Fibroblast of villous mesenchyme (primary cell): ENCODE data around the gene WNK2. TPM values are rescaled to one million over a fixed set of nuclear protein-coding genes. Genes with fewer than 3 reads are reported as not detected.

ENCODE experiments used
- DNase-seq: peaks from one replicate; pipeline ENCODE4 v3.0.0-alpha.2; 2010; ENCODE audit warnings: low read depth
- H3K4me3 ChIP-seq: 2 replicates; pipeline ENCODE4 v1.5.1; 2011; ENCODE audit warnings: low read depth, mild to moderate bottlenecking, low read length
- CTCF ChIP-seq: IDR thresholded peaks from 2 replicates; pipeline ENCODE4 v1.5.1; 2012; ENCODE audit warnings: low read depth, mild to moderate bottlenecking, low read length; ENCODE audit not compliant: insufficient read depth
- total RNA-seq: library from RNA; depleted of rRNA; stranded (reverse); fragments of >200 nt; gene quantifications from 2 replicates; pipeline ENCODE4 v1.2.3, GENCODE V29; 2012

The WNK2 gene
- total RNA-seq, 1 donor, result not detected

DNA sequence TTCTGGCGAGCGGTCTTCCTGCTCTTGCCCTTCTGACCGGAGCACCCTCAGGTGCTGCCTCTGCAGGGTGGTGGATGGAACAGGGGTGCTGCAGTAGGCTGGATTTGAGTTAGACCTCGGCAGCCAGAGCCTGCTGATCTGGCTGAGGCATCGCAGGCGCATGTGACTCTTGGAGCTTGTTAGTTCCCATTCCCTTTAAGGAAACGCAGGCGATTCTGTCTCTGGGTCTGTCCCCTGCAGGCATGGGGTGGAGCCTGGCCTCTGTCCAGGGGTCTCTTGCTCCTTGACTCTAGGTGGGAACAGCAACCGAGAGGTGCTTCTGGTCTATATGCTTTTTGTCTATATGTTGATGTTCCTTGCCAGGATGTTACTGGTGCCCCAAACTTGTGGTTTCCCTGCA is 3.1 kb downstream of the WNK2 start:
- no peak overlapping the region for H3K4me3 ChIP-seq
- no peak for TF ChIP-seq CTCF
- DNase-seq, result no peak

- DNase-seq, result no peak
- no peak for TF ChIP-seq CTCF
- no peak overlapping the region for H3K4me3 ChIP-seq
Measured at GRCh38 chr9:93187574-93187973, 3.6 kb downstream of the WNK2 start.

DNA sequence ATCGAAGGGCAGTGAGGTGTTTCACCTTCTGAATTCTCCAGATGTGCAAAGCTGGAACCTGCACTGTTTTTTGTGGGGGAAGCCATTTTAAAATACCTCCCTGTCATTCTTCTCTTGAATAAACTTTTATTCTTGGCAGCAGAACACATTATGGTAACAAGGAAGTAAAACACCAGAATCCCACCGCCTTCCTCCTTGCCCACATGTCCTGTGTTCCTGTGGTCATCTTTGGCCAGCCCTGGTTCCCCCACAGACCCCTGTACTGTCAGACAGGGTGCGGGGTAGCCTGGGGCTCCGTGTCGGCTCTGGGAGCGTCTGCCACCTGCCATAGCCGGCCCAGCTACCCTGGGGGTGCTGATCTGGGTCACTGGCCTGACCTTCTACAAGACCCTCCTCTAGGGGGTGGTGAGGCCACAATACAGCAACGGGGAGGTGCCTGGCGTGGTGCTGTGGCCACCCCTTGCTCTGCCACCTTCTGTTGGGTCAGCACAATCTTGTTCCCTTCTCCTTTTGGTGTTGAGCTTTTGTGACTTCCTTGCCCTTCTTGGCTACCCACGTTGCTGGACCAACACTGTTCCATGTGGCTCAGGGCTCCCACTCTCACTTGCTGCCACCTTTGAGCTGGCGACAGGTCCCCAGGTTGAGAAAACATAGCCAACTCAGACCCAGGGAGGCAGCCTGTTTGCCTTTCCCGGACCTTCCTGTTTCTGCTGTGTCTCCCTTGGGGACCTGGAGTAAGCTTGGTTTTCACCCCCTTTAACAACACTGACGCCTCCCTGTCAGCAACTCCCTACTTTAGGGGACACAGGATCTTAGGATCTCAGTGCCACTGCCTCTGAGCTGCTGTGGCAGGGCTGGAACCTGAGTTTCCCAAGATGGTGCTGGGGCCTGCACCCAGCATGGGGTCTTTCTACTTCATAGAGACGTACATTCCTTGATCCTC is 4.8 kb downstream of the WNK2 start:
- no peak for TF ChIP-seq CTCF
- DNase-seq, result no peak
- no peak overlapping the region for H3K4me3 ChIP-seq

- TF ChIP-seq CTCF, result no peak
- no peak overlapping the region for H3K4me3 ChIP-seq
- no peak for DNase-seq
Measured at GRCh38 chr9:93189369-93190132, 5.6 kb downstream of the WNK2 start.

DNA sequence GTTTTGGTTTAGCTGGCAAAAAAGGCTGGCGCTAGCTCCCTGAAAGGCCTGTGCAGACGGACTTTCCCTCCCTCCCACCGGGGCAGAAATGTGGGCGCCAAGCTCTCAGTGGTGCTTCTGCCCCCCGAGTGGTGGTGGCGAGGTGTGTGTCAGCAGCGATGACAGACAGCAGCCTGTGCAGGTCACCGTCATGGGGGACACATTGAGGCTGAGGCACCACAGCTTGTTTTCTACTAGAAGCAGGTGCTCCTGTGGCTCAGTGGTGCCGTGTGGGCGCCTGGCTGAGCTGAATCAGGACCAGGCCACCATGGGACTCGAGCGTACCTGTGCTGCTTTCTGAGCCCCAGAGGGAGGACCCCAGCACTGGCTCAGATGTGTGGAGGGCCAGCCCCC is 6.2 kb downstream of the WNK2 start:
- no peak overlapping the region for H3K4me3 ChIP-seq
- no peak for DNase-seq
- no peak for TF ChIP-seq CTCF

GRCh38 chr9:93190656-93191353 is 6.9 kb downstream of the WNK2 start:
- TF ChIP-seq CTCF, result no peak
- H3K4me3 ChIP-seq, result no peak overlapping the region
- DNase-seq, result no peak
